Measurements from ENCODE around the gene DSCAML1.

DSCAML1 gene

GRCh38 chr11:117687776-117688175 lies 109.2 kb downstream of the DSCAML1 start:
- DNase-seq = no peak

DNA sequence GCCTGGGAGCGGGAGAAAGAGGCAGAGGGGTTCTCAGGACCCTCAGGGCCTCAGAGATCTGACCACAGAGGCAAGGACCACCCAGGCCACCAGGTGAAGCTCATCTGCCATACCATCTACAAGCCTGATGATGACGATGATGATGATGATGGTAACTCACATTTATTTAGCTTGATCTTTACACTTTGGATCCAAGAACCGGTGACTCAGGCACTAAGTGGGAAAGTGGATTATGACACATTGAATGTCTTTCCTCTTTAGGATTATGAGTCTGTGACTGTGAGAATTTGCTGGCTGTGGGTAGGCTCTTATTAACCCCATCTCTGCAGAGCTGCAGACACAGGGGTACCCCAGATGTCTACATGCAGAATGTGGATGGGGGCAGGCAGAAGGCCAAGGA lies 110.3 kb downstream of the DSCAML1 start:
- no peak for DNase-seq

DNA sequence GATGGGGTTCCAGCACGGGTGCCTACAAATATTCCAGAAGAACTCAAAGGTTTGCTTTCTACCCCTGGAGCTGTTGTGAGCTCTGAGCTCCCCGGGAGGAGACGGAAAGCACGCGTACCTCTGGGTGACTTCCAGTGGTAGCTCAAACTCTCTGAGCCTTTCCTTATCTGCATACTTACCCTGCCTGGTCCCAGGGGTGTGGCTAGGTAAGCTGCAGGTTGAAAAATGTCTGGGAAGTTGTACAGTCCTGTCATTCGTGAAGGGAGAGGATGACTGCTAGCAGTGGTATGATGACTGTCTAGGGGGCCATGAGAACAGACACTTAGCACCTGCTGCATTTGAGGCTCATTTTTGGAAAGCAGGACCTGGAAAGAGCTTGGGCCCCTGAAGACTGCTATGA lies 111.5 kb downstream of the DSCAML1 start:
- no peak for DNase-seq

- DNase-seq = no peak
These were observed 112.3 kb downstream of the DSCAML1 start for GRCh38 chr11:117684731-117685130.

- no peak for DNase-seq
These were observed 112.9 kb downstream of the DSCAML1 start for GRCh38 chr11:117684111-117684510.

GRCh38 chr11:117681438-117681837 lies 115.6 kb downstream of the DSCAML1 start:
- DNase-seq = no peak

DNA sequence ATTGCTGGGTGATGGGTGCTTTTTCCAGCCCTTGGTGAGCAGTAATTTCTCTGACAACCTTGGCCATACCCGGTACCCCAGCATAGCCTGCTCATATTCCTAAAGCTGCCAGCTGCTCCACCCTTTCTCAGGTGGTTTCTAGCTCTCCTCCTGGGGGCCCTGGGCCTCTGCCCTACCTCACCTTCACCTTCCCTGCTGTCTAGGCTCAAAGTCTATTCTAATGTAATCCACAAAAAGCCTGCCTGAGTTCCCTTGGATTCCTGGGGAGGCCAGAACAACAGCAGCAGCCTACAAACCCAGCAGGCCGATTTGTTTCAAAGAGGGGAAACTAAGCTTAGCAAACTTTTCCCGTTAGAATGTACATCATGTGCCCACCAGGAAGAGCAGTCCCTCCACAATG lies 117.6 kb downstream of the DSCAML1 start:
- DNase-seq = no peak

- DNase-seq = no peak
These were observed 118.2 kb downstream of the DSCAML1 start for GRCh38 chr11:117678658-117679406.

DNA sequence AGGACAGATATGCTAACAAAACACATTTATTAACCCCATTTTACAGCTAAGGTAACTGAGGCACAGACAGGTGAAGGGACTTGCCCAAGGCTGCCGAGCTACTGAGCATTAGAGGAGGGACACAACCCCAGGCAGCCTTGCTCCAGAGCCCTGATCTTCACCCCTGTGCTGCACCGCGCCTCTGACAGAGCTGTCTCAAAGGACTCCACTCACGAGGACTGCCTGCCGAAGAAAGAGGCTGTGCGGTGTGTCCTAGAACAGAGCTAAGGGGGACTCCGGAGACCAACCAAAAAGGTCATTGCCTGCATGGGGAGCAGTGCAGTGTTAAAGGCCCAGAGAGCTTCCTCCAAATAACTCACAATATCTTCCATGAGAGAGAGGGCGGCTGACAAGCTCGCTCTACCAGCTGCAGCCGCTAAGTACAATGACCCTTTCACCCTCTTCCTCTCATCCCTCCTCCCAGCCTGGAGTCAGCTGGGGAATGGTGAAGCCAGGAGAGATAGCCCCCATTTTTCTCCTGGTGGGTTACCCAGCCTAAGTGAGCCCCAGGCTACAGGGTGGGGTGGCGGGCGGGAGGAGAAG lies 119.2 kb downstream of the DSCAML1 start:
- DNase-seq = no peak

DNA sequence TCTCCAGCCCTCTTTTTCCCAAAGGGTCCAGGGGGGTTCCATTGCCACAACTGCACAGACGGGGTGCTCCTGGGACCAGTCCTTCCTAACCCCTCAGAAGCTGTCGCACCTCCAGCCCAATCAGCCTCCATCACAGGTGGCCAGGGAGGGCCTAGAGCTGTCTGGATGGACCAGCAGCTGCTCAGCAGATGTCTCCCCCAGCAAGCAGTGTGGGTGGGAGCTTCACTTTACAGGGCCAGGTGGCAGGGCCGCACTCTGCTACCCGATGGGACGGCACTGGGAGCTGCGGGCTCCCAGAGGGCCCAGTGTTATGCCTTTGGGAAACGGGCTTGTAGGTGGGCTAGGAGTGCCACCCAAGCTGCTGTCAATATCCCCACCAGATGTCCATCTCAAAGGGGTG lies 120.5 kb downstream of the DSCAML1 start:
- no peak for DNase-seq

DNA sequence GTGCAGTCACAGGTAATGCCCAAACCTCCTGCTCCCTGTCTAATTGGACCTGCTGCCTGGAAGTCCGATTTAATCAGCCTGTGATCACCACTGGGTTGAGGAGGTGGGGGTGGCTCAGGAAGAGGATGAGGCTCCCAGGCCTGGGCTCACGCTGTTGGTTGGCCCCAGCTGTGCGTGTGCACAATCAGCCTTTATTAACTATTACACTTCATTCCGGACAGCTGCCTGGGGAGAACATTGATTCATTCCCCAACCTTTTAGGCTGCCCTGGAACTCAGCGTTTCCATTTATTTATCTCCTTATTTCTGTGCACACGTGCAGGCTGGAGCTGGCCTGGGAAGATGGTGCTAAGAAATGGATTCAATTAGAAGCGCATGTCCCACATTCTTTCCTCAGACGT lies 123.4 kb downstream of the DSCAML1 start:
- DNase-seq = no peak

DNA sequence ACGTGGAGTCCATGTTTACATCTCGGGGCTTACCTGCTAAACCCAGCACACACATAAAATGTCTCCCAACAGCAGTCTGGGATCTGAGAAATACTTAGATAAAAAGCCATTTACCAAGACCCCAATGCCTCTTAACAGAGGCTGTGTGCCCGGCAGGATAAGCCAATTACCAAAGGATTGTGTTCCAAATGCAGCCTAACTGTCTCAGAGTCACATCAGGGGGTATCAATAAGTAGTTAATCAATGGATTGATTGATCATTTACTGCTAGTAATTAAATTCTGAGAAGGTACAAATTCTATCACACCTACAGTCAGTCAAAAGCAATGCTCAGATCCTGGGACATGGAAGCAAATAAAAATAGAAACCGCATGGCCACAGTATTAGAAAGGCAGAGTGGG lies 125.6 kb downstream of the DSCAML1 start:
- DNase-seq = no peak

DNA sequence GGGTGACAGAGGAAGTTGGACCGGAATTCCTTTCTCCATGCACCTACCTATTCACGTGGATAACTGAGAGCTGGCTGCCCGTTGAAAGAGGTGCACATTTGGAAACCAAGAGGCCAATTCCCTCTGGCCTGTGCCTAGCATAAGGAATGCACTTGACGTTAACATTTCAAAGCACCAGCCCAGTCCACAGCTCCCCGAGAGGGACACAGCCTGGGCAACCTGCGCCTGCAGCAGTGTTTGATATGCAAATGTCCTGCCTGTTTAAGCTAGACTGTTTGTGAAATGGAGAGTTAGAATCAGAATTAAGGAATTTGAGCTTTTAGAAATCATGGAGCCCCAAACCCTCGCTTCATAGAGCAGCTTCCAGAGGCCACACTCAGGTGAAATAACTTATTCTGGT lies 126.1 kb downstream of the DSCAML1 start:
- DNase-seq = no peak

GRCh38 chr11:117670443-117670842 lies 126.6 kb downstream of the DSCAML1 start:
- no peak for DNase-seq

GRCh38 chr11:117669616-117670015 lies 127.4 kb downstream of the DSCAML1 start:
- DNase-seq = no peak

GRCh38 chr11:117669062-117669461 lies 128.0 kb downstream of the DSCAML1 start:
- no peak for DNase-seq

DNA sequence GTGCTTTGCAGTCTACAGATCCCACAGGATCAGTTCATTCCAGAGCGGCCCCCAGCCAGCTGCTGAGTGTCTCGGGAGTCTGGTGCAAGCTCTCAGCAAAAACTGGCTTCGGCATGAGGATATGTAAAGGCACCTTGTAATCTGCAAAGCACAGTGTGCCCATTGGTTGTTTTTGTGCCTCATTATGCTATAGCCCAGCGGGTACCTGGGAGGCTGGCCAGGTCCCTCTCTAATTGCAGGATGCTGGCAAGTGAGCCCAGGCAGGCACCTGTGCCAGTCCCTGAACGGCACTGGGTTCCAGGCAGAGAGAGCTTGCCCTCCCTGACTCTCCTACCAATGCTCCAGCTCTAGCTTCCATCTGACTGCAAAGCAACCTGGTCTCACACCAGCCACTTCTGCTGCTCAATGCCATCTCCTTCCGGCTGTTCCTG lies 128.7 kb downstream of the DSCAML1 start:
- DNase-seq = no peak

- DNase-seq = no peak
These were observed 132.1 kb downstream of the DSCAML1 start for GRCh38 chr11:117664897-117665296.

DNA sequence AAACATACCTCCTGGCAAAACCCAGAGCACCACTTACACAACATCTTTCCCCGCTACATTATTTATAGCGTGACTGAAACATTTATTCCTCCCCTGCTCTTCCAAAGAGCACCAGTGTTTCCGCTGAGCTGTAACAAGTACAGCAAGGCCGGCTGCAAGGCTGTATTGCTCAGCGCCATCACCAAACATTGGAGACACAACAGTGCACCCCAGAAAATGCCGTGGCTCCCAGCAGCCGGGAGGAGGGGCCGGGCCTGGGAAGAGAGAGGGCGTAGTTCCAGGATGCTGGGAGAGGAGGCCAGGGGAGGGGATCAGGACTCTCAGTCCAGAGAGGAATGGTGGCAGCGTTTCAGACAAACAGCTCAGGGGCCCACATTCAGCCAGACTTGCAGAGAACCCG lies 133.2 kb downstream of the DSCAML1 start:
- no peak for DNase-seq

- no peak for DNase-seq
These were observed 133.6 kb downstream of the DSCAML1 start for GRCh38 chr11:117663414-117663813.

DNA sequence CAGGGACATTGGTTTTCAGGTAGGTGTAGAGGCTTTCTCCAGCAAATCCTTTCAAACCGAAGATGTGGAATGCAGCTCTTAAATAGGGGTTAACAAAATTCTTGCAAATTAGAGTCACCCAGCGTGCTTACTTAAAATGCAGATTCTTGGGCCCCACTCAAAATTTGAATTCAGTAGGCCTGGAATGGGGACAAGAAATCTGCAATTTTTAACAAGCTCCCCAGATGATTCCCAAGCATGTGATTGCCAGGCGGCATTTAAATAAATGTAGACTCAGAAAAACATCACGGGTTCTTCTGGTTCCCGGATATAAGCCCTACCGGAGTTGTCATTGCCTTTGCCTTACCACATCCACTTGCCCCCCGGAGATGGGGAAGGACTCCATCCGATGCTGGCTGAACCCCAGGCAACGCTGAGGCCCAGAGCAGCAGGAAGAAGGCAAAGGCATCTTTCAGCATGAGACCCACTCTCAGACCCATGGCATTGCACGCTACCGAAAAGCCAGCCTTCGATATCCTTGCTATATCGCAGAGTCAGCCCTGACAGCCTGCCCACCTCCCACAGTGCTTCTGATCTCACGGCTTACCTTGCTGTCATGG lies 134.2 kb downstream of the DSCAML1 start:
- no peak for DNase-seq

GRCh38 chr11:117662255-117662654 lies 134.8 kb downstream of the DSCAML1 start:
- no peak for DNase-seq

- no peak for DNase-seq
These were observed 138.2 kb downstream of the DSCAML1 start for GRCh38 chr11:117658809-117659208.

DNA sequence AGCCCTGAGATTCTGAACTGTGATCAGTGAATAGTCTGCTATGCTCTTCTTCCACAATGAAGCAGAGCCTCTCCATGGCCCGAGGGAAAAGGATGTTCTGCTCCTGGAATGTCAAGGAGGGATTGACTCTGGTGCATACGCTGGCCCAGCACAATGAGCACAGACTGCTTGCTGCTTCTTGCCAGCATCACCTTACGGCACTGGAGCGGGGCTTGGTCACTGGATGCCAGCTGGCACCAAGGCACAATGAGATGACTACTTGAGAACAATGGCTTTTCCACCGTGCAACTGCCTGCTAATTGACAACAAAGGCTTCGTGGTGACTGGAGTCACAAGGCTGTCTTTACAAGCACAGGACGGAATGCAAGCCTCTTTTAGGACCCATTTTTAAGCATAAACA lies 139.2 kb downstream of the DSCAML1 start:
- DNase-seq = no peak

Measured in CD4-positive, alpha-beta T cell treated with Interleukin-4 for 1 hour (primary cell).